A549 (cell line): ENCODE data around the gene S100A7A. TPM values are rescaled to one million over a fixed set of nuclear protein-coding genes. Genes with fewer than 3 reads are reported as not detected.
"Not testable (repeated sequence)": the region's sequence is repeated elsewhere in the genome, so short reads cannot be mapped to it uniquely, and the experiment has no call there.

Experiments used
- ATAC-seq, 2 experiments: fragments of 200-7000 bp in 1 of 2; fragments of >200 bp in 1 of 2; cut with Nextera tagmentation in 1 of 2; cut with Tn5 transposase in 1 of 2; 3 replicates each; pipeline versions ENCODE4 v1.8.0 to v1.9.1; 2018 to 2020; ENCODE audit warnings: mild to moderate bottlenecking in 1 of 2, moderate library complexity in 1 of 2
- CTCF ChIA-PET: fragments of 300-600 bp; sonication (Branson Sonifier 250); formaldehyde crosslinking; extraction: SDS; loops from one replicate; lab custom pipeline; 2021; ENCODE audit warnings: antibody characterized with exemption, inconsistent platforms; lab: Yijun Ruan, JAX
- POLR2A ChIA-PET: fragments of 350-600 bp; formaldehyde crosslinking; extraction: SDS; loops from one replicate; lab custom pipeline; 2021; ENCODE audit warnings: antibody characterized with exemption, inconsistent platforms; lab: Yijun Ruan, JAX
- DNase-seq, 2 experiments: peaks; one replicate each; pipeline versions ENCODE4 v3.0.0 to v3.0.0-alpha.2; 2011 to 2016; ENCODE audit warnings: low read depth in 1 of 2, low spot score in 1 of 2
- FAIRE-seq: peaks from 2 replicates; lab custom pipeline; 2011; peaks lifted over from hg19 to GRCh38; lab: Jason Lieb, UNC
- H3K27ac ChIP-seq, 2 experiments: fragments of >200 bp; sonication (Bioruptor Twin); formaldehyde crosslinking; 3 replicates each; pipeline ENCODE4 v1.5.1; 2016 to 2017
- H3K4me1 ChIP-seq: fragments of >200 bp; sonication (Bioruptor Twin); formaldehyde crosslinking; 3 replicates; pipeline ENCODE4 v1.6.1; 2016
- H3K4me2 ChIP-seq: fragments of >200 bp; sonication (Bioruptor Twin); formaldehyde crosslinking; 3 replicates; pipeline ENCODE4 v1.6.1; 2016
- H3K4me3 ChIP-seq: fragments of >200 bp; sonication (Bioruptor Twin); formaldehyde crosslinking; 3 replicates; pipeline ENCODE4 v1.5.1; 2016
- H3K9me3 ChIP-seq: fragments of >200 bp; sonication (Bioruptor Twin); formaldehyde crosslinking; 3 replicates; pipeline ENCODE4 v1.6.1; 2016
- BHLHE40 ChIP-seq: IDR thresholded peaks from 2 replicates; pipeline ENCODE4 v1.6.1; 2012; ENCODE audit warnings: low read depth, low read length, inconsistent platforms
- CEBPB ChIP-seq, 2 experiments: fragments of >200 bp in 1 of 2; sonication (Bioruptor Twin) in 1 of 2; formaldehyde crosslinking in 1 of 2; IDR thresholded peaks; 2 replicates each; pipeline ENCODE4 v1.6.1; 2012 to 2016
- CHD4 ChIP-seq: fragments of 200-600 bp; sonication (generic); IDR thresholded peaks from 2 replicates; pipeline ENCODE4 v1.6.1; 2016; ENCODE audit warnings: antibody characterized with exemption, mild to moderate bottlenecking, borderline replicate concordance
- EHMT2 ChIP-seq: fragments of 200-600 bp; sonication (generic); IDR thresholded peaks from 2 replicates; pipeline ENCODE4 v1.6.1; 2016; ENCODE audit warnings: antibody characterized with exemption, low read depth, mild to moderate bottlenecking, moderate library complexity
- KDM5A ChIP-seq: fragments of 200-600 bp; sonication (generic); IDR thresholded peaks from 2 replicates; pipeline ENCODE4 v1.6.1; 2016; ENCODE audit warnings: antibody characterized with exemption, mild to moderate bottlenecking
- MAX ChIP-seq: IDR thresholded peaks from 2 replicates; pipeline ENCODE4 v1.6.1; 2012
- NFE2L2 ChIP-seq: fragments of 150-350 bp; conservative IDR thresholded peaks from 2 replicates; pipeline ENCODE4 v1.6.1; 2014; ENCODE audit warnings: low read length
- PHF8 ChIP-seq: fragments of 200-600 bp; sonication (generic); IDR thresholded peaks from 2 replicates; pipeline ENCODE4 v1.6.1; 2016; ENCODE audit warnings: low read depth, mild to moderate bottlenecking, antibody characterized with exemption, moderate library complexity, borderline replicate concordance
- RAD21 ChIP-seq, 2 experiments: fragments of >200 bp in 1 of 2; sonication (Bioruptor Twin) in 1 of 2; formaldehyde crosslinking in 1 of 2; IDR thresholded peaks in 1 of 2; conservative IDR thresholded peaks in 1 of 2; 2 replicates in 1 of 2; 3 replicates in 1 of 2; pipeline ENCODE4 v1.6.1; 2012 to 2018; ENCODE audit warnings: inconsistent platforms in 1 of 2
- RARB ChIP-seq: fragments of 250-450 bp; sonication (Bioruptor Pico); IDR thresholded peaks from 2 replicates; pipeline ENCODE4 v1.8.0; 2021; ENCODE audit warnings: mild to moderate bottlenecking, moderate library complexity
- RCOR1 ChIP-seq: fragments of 150-350 bp; IDR thresholded peaks from 2 replicates; pipeline ENCODE4 v1.6.1; 2014; ENCODE audit warnings: antibody characterized with exemption, low read length, low read depth
- REST ChIP-seq: fragments of 200-600 bp; sonication (generic); IDR thresholded peaks from 2 replicates; pipeline ENCODE4 v1.6.1; 2016; ENCODE audit warnings: antibody characterized with exemption, mild to moderate bottlenecking, moderate library complexity
- RFX5 ChIP-seq: fragments of 450-650 bp; IDR thresholded peaks from 2 replicates; pipeline ENCODE4 v1.7.1; 2014; ENCODE audit warnings: antibody characterized with exemption, mild to moderate bottlenecking, moderate library complexity
- RNF2 ChIP-seq: fragments of 200-600 bp; sonication (generic); IDR thresholded peaks from 2 replicates; pipeline ENCODE4 v1.6.1; 2016; ENCODE audit warnings: low read depth, mild to moderate bottlenecking, antibody characterized with exemption, moderate library complexity, borderline replicate concordance
- TFCP2L1 ChIP-seq: fragments of 250-450 bp; sonication (Bioruptor Pico); IDR thresholded peaks from 2 replicates; pipeline ENCODE4 v1.5.0; 2021; ENCODE audit warnings: mild to moderate bottlenecking
- TP53 ChIP-seq: fragments of 250-450 bp; sonication (Bioruptor Pico); IDR thresholded peaks from 2 replicates; pipeline ENCODE4 v1.5.0; 2021; ENCODE audit warnings: mild to moderate bottlenecking, moderate library complexity
- ZFP36 ChIP-seq: fragments of 450-650 bp; IDR thresholded peaks from 2 replicates; pipeline ENCODE4 v1.6.1; 2014; ENCODE audit warnings: borderline replicate concordance; ENCODE audit not compliant: partially characterized antibody
- ZNF302 ChIP-seq: fragments of 250-450 bp; sonication (Bioruptor Pico); IDR thresholded peaks from 2 replicates; pipeline ENCODE4 v1.9.0; 2021; ENCODE audit warnings: inconsistent platforms, mild to moderate bottlenecking, moderate library complexity
- WGBS: methylation state at CpG from one replicate; pipeline ENCODE4 v1.1.6; 2017; ENCODE audit errors: missing lambda C conversion rate; 5-methylcytosine and 5-hydroxymethylcytosine counted together
- polyA plus RNA-seq, 4 experiments: library from polyadenylated mRNA; depleted of rRNA in 3 of 4; stranded (reverse); fragments of >200 nt; fragmentation: RNase III in 1 of 4; extraction: RNeasy Plus Mini Kit Qiagen cat#74134 plus additional on column Dnase treatment in 1 of 4; gene quantifications; 2 replicates in 3 of 4; 3 replicates in 1 of 4; pipeline ENCODE4 v1.2.3, GENCODE V29; 2011 to 2017
- TF ChIP-seq, protein P1 (sequence below): fragments of >200 bp; sonication (Bioruptor Twin); formaldehyde crosslinking; IDR thresholded peaks from 3 replicates; pipeline ENCODE4 v1.6.1; 2016
- TF ChIP-seq, protein P2 (sequence below): fragments of 450-650 bp; IDR thresholded peaks from 2 replicates; pipeline ENCODE4 v1.6.1; 2014; ENCODE audit warnings: antibody characterized with exemption

S100A7A gene
- polyA plus RNA-seq, 2 of the 4 experiments (the other 2 are of a cell fraction) = not detected

DNA sequence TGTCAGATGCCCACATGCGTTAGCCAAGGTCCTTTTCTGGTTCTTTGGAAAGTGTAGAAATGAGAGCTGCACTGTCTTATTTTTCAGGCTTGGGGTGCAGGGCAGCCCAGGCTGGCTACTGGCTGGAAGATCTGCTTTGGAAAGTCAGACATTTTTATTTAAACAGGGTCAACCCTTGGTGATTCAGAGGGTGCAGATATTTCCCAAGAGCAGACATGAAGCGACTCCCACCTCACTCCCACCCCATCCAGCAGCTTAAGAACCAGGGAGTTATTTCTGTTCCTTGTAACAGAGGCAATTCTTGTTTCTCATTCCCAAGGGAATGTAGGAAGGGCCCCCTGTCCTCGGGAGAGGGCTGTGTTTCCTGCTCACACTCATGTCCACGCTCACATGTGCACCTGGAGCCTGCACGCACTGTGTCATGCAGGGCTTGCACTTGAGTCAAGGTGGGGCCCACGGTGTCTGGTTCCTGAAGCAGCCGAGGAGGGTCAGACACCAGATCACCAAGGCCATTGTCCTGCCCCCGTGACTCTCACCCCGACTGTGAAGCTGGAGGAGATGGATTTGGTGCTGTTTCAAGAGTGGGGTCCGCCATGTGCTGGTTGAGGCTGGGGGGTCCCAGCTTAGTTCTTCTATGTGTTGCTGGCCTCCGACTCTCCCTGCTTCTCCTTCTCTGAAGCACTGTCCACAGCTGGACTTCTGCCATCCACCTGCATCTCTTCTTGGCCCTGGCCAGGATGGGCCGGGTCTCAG lies 992 bp downstream of the S100A7A start:
- no peaks in the 10 kb centered on the region for H3K4me1 ChIP-seq
- FAIRE-seq = no peak
- H3K4me2 ChIP-seq = no peak overlapping the region
- CTCF ChIA-PET = interaction anchor here (0.9 kb wide), 1 partner anchor 65 kb away, joined by 3 read pairs; no protein-coding TSS in a partner anchor
- POLR2A ChIA-PET = no interaction called here
- no peaks in the 10 kb centered on the region for H3K9me3 ChIP-seq
- H3K4me3 ChIP-seq = no peak overlapping the region
- 0% methylated on average over 12 of the region's 12 CpGs for WGBS
- no peak for ATAC-seq
- no peak overlapping the region for H3K27ac ChIP-seq
- DNase-seq = no peak
- TF ChIP-seq RCOR1 = no peak
- no peak for TF ChIP-seq TFCP2L1
- TF ChIP-seq, protein P1, sequence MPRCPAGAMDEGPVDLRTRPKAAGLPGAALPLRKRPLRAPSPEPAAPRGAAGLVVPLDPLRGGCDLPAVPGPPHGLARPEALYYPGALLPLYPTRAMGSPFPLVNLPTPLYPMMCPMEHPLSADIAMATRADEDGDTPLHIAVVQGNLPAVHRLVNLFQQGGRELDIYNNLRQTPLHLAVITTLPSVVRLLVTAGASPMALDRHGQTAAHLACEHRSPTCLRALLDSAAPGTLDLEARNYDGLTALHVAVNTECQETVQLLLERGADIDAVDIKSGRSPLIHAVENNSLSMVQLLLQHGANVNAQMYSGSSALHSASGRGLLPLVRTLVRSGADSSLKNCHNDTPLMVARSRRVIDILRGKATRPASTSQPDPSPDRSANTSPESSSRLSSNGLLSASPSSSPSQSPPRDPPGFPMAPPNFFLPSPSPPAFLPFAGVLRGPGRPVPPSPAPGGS = no peak
- no peak for TF ChIP-seq ZFP36
- no peak for TF ChIP-seq RNF2
- no peak for TF ChIP-seq REST
- no peak for TF ChIP-seq PHF8
- no peak for TF ChIP-seq NFE2L2
- TF ChIP-seq, protein P2, sequence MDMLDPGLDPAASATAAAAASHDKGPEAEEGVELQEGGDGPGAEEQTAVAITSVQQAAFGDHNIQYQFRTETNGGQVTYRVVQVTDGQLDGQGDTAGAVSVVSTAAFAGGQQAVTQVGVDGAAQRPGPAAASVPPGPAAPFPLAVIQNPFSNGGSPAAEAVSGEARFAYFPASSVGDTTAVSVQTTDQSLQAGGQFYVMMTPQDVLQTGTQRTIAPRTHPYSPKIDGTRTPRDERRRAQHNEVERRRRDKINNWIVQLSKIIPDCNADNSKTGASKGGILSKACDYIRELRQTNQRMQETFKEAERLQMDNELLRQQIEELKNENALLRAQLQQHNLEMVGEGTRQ = no peak
- TF ChIP-seq TP53 (CRISPR knock-in tag) = no peak
- no peak for TF ChIP-seq CEBPB (IDR thresholded peaks at IDR 0.05)
- no peak for TF ChIP-seq KDM5A
- no peak for TF ChIP-seq EHMT2
- no peak for TF ChIP-seq CHD4
- no peak for TF ChIP-seq RAD21 (conservative IDR thresholded peaks at IDR 0.05 in 1 of 2, IDR thresholded peaks at IDR 0.05 in 1 of 2)
- no peak for TF ChIP-seq ZNF302 (CRISPR knock-in tag)
- no peak for TF ChIP-seq RFX5
- TF ChIP-seq MAX = no peak
- no peak for TF ChIP-seq RARB (CRISPR knock-in tag)
- no peak for TF ChIP-seq BHLHE40
- TF ChIP-seq, all 56 proteins: peak for 0

- H3K4me3 ChIP-seq, ATAC-seq, H3K4me2 ChIP-seq, POLR2A ChIA-PET, H3K4me1 ChIP-seq, H3K9me3 ChIP-seq, DNase-seq, H3K27ac ChIP-seq, FAIRE-seq: not testable (repeated sequence)
- CTCF ChIA-PET = interaction anchor here (1.2 to 1.3 kb wide), 2 partner anchors 70 to 76 kb away, joined by 3 to 4 read pairs; partner anchors contain the start of gene PGLYRP4
- 5% methylated on average over 7 of the region's 7 CpGs for WGBS
These were observed 2.6 kb downstream of the S100A7A start for GRCh38 chr1:153418758-153419435.

DNA sequence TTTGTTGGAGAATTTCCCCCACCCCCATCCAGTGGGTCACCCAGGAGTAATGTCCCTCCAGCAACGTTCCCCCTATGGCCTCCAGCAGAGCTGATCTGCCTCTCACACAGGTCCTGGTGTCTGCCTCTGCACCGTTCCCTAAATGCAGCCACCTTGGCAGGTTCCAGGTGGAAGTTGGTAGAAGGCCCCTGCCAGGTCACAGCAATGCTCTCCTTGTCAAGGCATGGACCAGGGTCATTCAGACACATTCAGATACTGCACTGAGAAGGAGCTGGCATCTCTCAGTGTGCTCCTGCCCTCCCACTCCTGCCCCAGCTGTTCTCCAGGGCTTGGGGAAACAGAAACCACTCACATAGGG lies 3.1 kb downstream of the S100A7A start:
- H3K9me3 ChIP-seq, H3K27ac ChIP-seq, POLR2A ChIA-PET, FAIRE-seq, H3K4me1 ChIP-seq, H3K4me3 ChIP-seq, DNase-seq, ATAC-seq, H3K4me2 ChIP-seq: not testable (repeated sequence)
- CTCF ChIA-PET = interaction anchor here (1.0 to 1.3 kb wide), 3 partner anchors 47 to 76 kb away, joined by 3 to 4 read pairs (median 3); partner anchors contain the start of gene PGLYRP4
- 8% methylated on average over 2 of the region's 2 CpGs for WGBS
